GM19240 (cell line): ENCODE measurements around the gene TNS1.
"Not testable (repeated sequence)": the region's sequence is repeated elsewhere in the genome, so short reads cannot be mapped to it uniquely, and the experiment has no call there.

Experiments used
- DNase-seq: peaks from one replicate; pipeline ENCODE4 v3.0.0; 2011; ENCODE audit warnings: low spot score; ENCODE audit not compliant: insufficient read length

The TNS1 gene

DNA sequence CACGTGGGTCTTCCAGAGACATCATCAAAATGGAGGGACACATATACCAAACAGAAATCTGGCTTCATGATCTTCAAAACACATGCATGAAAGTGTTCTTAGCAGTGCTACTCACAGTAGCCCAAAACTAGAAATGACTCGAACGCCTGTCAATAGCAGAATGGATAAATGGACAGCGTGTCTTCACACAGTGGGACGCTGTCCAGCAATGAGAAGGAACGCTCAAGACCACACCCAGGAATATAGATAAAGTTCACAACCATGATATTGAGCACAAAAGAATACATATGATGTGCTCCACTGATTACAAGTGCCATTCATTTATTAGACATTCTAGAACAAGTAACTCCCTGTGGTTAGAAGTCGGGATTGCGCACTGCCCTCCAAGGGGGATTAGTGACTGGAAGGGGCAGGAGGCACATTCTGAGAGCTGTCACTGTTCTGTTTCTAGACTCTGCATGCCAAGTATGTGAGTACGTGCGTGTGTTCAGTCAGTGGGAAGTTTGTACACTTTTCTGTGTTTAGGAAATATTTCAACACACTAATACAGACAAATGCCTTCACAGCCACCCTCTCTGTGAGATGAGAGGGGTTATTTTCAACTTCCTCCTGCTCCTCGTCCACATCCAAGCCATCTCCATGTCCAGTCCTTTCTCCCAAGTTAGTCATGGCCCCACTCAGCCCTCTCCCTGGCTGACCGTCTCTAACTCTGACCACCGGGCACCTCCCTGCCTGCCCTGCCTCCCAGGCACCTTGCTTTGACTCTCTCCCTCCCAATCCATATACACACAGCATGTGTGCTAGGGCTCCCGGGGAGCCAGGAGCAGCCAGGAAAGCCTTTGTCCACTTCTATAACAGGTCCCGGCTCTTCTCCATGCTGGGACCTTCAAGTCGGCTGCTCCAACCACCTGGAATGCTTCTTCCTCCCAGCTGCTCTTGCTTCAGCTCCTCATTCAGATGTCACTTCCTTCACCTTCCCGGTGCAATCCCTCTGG, 26.9 kb upstream of the TNS1 start:
- DNase-seq: no peak

DNA sequence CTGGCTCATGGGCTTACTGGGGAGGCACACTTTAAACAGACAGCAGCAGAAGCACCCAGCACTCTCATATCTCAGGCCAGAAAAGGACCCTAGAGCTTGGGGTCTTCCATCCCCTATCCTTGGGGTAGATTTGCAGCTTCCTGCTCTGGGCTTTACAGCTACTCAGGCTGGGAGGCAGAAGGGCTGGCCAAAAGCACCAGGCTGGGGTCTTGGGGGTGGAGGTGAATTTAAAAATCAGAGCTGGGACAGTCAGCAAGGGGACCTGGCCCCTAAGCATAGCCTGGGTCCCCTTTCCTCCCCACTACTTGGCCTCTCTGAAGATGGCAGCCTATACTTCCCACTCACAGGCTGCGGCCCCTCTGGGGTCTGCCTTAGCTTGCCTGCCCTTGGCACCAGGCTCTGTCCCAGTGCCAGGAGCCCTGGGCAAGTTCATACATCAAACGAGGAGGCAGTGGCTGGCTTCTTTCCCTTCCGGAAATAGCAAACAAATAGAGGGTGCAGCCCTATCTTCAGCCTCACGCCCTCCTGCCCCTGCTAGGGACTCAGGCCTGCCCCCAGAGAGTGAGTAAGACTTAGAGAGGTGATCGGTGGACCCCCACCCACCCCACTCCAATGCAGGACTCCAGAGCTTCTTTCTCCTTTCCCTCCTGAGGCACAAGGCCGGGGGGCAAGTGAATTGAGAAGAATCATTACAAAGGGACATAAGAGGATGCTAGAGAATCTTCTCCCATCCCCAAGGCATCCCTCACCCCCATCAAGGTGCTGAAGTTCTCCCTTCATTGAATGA, 26.0 kb upstream of the TNS1 start:
- no peak for DNase-seq

DNA sequence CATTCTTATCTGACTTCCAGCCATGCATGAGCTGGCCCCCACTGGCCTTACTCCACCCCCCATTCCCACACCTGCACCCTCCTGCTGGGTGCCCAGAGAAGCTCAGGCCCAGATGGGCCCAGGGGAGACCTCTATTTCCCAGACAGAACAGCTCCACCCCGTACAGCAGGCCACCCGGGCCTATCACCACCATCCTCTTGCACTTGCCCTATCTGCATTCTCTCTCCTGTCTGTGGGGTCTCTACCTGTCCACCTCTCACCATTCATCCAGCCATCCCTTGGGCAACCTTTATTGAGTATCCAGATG, 25.3 kb upstream of the TNS1 start:
- DNase-seq: no peak

DNA sequence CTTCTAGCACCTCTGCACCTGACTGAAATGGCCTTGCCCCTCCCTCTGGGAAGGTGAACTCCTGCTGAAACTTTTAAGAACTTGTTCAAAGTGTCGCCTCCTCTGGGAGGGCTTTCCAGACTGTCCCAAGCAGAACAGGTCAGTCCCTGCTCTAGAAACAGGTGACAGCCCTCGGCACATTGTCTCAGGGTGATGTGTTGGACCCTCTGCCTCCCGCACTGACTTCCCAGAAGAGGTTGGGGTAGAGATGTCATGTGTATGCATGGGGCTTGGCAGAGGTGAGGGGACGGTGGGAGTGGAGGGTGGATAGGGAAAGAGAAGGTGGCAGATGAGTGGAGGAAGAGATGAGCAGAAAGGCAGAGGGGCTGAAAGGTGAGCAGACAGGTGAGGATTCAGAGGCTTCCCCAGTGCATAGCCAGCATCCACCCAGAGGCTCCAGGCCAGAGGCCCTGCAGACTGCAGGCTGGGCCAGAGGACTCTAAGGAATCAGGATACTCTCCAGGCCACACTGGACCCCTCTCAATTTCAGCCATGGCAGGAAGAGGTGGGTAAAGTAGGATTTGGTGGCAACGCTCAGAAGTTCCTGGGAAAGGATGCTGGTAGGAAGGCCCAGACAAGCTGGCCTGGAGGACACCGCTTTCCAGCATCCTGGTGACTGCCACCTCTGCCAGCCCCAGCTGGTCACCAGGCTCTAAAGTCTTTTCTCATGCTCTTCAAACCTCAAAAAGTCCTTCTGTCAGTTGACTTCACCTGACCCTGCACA, 24.8 kb upstream of the TNS1 start:
- DNase-seq: no peak

DNA sequence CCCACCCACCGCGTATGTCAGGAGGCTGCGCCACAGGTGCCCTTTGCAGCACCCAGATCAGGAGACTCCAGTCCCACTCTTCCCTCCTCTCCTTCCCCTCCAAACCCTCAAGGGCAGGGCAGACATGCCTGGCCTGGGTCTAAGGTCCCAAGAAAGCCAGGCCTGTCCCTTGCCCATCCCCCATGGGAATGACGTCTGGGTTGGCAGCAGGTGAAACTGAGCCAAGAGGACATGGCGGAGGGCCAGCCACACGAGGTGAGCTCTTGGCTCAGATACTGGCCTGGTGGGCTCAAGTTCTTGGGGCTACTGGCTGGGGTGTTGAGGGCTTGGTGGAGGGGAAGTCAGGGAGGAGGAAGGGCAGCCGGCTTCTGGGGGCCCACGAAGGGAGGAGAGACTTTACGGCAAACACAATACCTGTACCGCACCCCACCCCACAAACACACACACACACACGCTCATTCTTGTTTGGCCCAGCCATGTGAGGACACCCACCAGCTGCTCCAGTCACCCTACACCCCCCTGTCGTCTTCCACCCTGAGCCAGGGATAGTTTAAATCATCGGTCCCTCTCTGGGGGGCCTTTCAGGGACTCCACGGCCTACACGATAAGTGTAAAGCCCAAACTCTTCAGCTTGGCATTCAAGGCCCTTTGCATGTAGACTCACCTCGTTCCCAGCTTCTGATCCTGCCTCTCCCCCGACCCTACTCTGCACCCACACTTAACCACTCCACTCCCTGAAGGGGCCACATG, 24.1 kb upstream of the TNS1 start:
- DNase-seq: no peak

DNA sequence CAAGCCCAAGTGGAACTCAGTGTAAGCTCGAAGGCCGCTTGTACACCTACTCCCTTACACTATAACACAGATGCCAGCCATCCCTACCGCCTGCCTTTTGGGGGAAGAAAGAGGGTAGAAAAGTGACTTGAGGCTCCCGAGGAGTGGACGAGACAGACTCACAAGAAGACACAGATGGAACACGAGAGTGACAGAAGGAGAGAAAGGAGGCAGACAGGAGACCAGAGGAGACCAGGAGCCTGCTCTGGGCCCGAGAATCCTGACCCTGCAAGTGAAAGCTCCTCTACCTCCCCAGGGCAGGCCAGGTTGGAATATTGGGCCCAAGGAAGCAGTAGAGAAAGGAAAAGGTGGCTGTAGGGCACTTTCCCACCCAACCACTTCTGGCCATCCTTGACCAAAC, 23.4 kb upstream of the TNS1 start:
- no peak for DNase-seq

DNA sequence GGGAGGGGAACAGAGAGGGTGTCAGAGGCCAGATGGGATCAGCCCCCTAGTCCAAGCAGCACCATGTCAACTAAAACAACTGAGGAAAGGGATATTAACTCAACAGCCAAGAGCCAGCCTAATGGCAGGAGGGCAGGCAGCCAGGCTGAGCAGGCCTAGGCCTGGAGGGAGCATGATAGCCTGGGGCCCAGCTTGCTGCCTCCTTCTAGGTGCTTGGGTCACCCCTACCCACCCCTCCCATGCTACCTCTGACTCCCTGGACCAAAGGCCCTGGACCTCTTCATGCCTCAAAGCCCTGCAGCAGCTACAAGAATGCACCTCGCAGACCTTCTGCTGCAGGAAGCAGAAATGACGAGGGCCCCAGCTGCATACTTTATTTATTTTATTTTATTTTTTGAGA, 22.1 kb upstream of the TNS1 start:
- DNase-seq: no peak

DNA sequence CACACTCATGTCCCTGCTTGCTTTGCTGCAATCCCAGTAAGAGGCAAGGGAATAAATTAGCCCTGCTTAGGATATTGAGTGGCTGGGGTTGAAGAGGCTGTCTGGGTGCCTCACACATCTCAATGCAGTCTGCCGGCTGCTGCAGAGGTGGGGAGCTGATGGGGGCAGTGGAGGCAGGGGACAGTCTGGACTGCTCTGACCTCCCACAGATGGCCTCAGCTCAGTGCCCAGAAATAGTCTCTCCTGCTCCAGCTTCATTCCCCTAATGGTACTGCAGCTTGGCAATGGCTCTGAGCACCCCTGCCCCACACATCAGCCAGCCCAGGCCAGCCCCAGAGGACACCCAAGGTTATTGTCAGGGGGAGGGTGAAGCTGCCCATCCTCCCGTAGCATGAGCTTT, 21.5 kb upstream of the TNS1 start:
- DNase-seq: no peak

DNA sequence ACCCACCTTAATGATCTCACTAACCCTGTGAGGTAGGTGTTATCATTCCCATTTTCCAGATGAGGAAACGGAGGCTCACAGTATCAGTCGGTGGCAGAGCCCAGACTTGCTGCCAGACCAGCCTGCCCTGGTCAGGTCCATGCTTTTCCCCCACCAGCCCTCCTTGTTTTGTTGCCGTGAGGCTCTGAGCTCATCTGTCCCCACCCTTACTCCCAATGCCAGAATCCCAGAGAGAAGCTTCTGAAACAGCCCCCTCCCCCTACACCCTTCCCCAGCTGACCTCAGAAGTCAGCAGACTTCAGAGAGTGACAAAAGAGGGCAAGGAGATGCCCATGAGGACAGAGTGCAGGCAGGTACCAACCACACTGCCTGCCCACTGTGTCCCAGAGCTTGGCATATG, 20.8 kb upstream of the TNS1 start:
- no peak for DNase-seq

DNA sequence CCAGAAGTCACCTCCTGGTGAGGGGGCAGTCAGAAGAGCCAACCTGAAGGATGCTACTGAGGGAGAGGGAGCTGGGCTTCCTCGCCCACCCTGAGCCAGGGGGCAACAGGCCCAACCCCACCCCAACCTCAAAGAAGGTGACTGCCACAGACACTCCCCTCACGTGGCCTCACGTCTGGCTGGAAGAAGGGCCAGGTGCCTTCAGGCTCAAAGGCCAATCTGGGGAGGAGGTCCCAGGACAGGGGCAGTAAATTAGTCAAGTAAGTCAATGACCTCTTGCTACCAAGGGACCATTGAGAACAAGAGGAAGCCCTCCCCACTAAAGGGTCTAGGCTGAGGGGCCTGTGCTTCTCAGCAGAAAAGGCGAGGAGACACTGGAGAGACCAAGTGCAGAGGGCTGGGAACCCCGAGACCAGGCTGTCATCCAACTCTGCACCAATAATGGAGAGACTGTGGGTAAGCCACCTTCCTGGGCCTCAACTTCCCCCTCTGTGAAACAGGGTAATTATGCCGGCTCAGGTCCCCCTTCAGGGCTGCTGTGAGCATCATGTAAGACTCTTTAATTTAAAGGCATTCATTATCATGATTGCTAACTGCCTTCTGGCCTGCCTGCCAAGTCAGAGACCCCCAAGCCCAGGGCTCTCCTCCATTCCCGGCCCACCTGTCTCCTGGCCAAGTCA, 20.2 kb upstream of the TNS1 start:
- no peak for DNase-seq

DNA sequence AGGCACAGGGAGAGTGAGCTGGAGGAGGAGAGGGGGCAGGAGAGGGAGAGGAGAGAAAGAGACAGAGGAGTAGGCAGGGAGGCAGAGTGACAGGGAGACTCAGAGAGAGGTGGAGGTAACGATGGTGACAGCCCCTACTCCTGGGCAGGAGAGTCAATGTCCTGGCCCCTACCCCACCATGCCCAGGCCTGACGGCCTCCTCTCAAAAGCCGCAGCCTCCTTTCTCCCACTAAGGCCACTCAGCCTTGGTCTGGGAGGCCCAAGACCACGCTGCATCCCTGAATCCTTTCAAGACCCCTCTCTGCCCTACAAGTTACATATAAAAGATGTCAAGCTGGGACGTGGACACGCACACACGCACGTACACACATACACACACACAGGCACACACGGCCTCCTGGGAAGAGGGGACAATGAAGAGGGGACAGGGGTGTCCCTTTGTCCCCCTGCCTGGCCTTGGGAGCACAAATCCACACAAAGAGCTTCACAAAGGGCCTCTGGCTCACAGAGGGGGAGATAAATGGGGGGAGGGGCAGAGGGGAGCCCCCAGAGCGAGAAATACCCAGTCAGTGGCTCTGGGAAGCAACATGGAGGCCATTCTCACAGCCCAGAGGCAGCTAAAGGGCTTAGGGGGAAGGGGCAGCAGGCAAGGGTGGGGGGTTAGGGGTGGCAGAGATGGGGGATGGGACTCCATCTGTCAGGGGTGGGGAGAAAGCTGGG, 19.5 kb upstream of the TNS1 start:
- DNase-seq: no peak

DNA sequence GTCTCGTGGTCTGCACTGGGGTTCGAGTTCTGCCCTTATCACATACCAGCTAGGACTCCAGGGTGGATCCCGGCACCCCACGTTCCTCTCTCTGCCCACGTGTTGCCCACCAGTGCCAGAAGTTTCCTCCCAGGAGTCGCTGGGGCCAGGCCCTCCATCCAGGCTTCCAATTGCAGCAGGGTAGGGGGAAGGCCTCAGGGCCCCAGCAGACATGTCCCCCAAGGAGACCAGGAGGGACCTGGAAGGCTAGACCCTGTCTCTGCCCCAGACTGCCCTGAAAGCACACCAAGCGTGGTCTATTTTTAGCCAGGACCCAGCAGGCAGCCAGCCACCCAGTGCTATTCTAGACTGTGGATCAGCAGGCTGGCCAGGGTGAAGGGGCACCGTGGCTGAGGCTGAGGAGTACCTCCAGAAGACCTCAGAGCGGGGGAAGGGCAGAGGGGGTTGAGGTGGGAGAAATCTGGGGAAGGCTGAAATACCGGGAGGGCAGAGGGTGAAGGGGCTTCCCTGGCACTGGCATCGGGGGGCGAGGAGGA, 18.8 kb upstream of the TNS1 start:
- no peak for DNase-seq

DNA sequence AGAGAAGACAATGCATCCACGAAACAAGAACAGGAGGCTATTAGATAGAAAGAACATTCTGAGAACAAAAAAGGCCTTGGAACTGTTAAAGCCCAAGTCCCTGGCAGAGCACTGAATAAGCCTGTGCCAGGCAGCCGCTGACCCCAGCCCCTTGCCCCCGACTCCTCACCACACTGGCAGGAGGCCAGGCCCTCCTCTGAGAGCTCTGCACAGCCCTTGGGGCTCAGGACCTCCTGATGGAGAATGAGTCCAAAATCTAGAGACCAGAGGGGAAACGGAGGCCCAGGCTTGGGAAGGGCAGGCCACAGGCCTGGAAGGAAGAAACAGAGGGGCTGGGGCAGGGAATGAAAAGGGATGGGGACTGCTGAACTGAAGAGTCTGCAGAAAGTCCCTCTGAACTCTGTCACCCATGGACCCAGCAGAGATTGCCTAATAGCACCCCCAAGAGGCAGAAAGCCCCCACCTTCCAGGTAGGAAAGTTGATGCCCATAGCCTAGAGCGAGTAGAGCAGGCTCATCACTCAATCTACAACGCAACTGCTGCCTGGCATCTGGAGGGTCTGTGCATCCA, 18.3 kb upstream of the TNS1 start:
- no peak for DNase-seq

DNA sequence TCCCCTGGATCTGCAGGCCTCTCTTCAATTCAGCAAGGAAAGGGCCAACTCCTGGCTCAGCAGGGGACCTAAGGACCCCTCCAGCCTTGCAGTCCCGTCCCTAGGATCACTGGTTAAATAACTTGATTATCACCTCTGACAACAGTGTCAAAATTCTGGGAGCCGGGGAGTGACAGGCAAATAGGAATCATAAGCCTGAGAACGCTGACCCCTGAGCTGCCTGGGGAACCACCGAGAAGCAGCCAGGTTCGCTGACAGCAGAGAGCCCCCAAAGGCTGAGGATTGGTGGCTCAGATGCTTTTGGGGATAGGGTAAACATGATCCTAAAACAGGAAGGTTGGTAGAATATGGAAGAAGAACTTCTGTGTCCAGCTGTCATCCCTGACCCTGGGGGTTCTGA, 17.5 kb upstream of the TNS1 start:
- no peak for DNase-seq

DNA sequence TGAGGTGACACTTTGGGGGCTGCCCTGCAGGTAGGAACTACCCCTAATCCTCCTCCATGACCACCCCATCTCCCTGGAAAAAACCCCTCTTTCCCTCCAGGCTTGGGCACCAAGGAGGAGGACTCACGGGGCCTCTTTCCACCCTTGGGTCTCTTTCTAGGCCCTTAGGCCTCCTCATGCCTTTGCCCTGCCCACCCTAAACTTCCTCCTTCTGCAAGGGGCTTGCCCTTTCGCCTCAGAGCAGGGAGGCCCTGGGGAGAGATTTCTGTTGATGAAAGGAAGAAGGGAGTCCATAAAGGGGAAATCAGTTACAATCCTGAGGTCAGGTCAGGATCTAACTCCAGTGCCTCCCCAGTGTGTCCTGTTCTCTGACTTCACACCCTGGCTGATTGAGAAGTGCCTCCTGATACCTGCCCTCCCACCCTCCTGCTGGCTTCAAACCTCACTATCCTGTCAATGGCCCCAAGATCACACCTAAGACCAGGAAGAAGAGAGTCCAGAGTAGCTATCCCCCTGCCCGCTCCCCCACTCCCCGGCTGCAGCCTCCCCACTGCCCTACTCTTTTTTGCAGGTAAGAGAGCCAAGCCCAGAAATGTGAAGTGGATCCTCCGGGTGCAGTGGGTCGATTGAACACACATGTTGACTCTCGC, 16.7 kb upstream of the TNS1 start:
- no peak for DNase-seq

DNA sequence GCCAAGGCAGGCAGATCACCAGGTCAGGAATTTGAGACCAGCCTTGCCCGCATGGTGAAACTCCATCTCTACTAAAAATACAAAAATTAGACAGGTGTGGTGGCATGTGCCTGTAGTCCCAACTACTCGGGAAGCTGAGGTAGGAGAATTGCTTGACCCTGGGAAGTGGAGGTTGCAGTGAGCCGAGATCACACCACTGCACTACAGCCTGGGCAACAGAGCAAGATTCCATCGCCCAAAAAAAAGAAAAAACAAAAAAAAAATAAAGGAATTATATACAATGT, 16.0 kb upstream of the TNS1 start:
- not testable (repeated sequence) for DNase-seq

DNA sequence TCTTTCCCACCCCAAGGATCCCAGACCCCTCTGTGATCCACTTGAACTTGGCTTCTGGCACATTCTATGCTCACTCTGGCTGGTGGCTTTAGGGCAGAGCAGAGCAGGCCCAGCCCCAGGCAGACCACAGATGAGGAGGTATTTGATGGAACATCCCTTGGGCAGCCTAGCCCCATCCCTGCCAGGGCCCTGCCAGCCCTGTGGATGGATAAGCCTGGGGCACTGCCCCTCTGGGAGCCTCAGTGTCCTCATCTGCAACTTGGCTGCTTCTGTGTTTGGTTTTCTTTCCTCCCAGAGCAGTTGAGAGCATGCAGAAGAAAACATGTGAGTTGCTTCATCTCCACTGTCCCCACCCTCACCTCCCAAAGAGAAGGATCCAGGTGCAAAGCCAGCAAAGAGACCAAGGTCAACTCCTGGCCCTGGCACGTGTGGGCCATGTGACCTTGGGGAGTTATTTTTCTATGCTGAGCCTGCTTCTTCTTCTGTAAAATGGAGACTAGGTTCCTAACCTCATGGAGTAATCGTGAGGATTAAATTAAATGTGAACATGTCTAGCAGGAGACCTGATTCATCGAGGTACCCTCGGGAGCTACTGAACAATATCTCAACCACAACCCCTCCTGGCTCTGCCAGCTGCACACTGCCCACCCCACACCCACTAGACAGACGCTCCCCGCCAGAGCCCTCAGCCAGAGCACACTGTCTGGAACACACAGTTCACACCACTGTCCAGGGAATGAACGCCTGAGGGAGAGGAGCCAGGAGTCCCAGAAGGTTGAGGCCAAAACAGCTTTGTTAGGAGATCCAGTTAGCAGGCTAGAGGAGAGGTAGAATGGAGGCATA, 14.6 kb upstream of the TNS1 start:
- DNase-seq: no peak

DNA sequence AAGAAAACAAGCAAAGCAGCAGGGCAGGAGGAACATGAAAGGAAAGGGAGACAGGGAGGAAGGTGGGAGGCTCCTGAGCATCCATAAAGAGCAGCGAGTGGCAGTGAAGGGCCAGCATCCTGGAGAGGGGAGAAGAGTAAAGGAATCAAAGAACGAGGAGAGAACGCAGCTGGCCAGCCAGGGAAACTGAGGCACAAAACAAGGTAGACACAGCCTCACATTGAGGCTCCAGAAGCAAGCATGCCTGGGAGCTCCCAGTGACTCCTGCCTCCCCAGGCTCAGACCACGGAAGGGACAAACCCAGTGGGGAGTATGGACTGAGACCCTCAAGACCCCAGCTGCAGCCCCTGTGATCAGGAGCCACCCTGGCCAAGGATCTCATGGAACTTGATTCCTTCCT, 14.0 kb upstream of the TNS1 start:
- DNase-seq: no peak
